HepG2 (cell line): Measurements from ENCODE around the gene TAOK3. TPM values are rescaled to one million over a fixed set of nuclear protein-coding genes. Genes with fewer than 3 reads are reported as not detected.

ENCODE experiments used
- GATAD2A ChIP-seq: IDR thresholded peaks from 2 replicates; pipeline ENCODE4 v1.6.1; 2016
- HMG20B ChIP-seq: conservative IDR thresholded peaks from 2 replicates; pipeline ENCODE4 v1.6.1; 2016; ENCODE audit warnings: missing genetic modification reagents, missing compliant biosample characterization
- KDM6A ChIP-seq: IDR thresholded peaks from 2 replicates; pipeline ENCODE4 v1.6.1; 2016; ENCODE audit warnings: low read depth
- NR2F6 ChIP-seq, 2 experiments: IDR thresholded peaks; 2 replicates each; pipeline ENCODE4 v1.6.1; 2016; ENCODE audit warnings: antibody characterized with exemption in 1 of 2, mild to moderate bottlenecking in 1 of 2
- RBM22 ChIP-seq: fragments of 200-400 bp; formaldehyde crosslinking; optimal IDR thresholded peaks from 2 replicates; pipeline ENCODE3; 2017; ENCODE audit warnings: mild to moderate bottlenecking, low read length, moderate library complexity
- SAP130 ChIP-seq: IDR thresholded peaks from 2 replicates; pipeline ENCODE4 v1.6.1; 2016; ENCODE audit warnings: low read depth
- SOX6 ChIP-seq, 2 experiments: fragments of 450-650 bp in 1 of 2; sonication (generic) in 1 of 2; formaldehyde crosslinking in 1 of 2; IDR thresholded peaks; 2 replicates each; pipeline versions ENCODE4 v1.4.0 to v1.6.1; 2017 to 2020; ENCODE audit warnings: antibody characterized with exemption in 1 of 2, mild to moderate bottlenecking in 1 of 2, missing genetic modification reagents in 1 of 2
- ZNF549 ChIP-seq: sonication (generic); formaldehyde crosslinking; IDR thresholded peaks from 2 replicates; pipeline ENCODE4 v1.5.0; 2020; ENCODE audit warnings: missing genetic modification reagents
- ZNF598 ChIP-seq: sonication (generic); formaldehyde crosslinking; IDR thresholded peaks from 2 replicates; pipeline ENCODE4 v1.5.1; 2020; ENCODE audit warnings: mild to moderate bottlenecking, missing genetic modification reagents, borderline replicate concordance
- ZNF777 ChIP-seq: sonication (generic); formaldehyde crosslinking; IDR thresholded peaks from 2 replicates; pipeline ENCODE4 v1.4.0; 2020; ENCODE audit warnings: missing genetic modification reagents
- polyA plus RNA-seq, 8 experiments: library from polyadenylated mRNA; depleted of rRNA in 3 of 8; stranded (reverse) in 7 of 8; unstranded in 1 of 8; fragments of >200 nt; fragmentation: Illumina TruSeq in 4 of 8; extraction: Trizol in 4 of 8; gene quantifications; 2 replicates each; pipeline versions ENCODE4 v1.2.1 to v1.2.3, GENCODE V29; 2011 to 2016; ENCODE audit warnings: low read depth in 4 of 8, missing spikeins in 1 of 8, mixed read lengths in 1 of 8; ENCODE audit not compliant: insufficient read depth in 1 of 8
- total RNA-seq, 5 experiments: library from RNA; depleted of rRNA; stranded (reverse); fragments of >200 nt; fragmentation: Illumina TruSeq; extraction: Trizol; gene quantifications; 2 replicates each; pipeline ENCODE4 v1.2.3, GENCODE V29; 2016; ENCODE audit warnings: low read depth in 1 of 5
- TF ChIP-seq, protein P1 (sequence below): sonication (generic); formaldehyde crosslinking; IDR thresholded peaks from 2 replicates; pipeline ENCODE4 v1.5.1; 2020; ENCODE audit warnings: mild to moderate bottlenecking, missing genetic modification reagents, moderate library complexity
- TF ChIP-seq, protein P2 (sequence below): sonication (generic); formaldehyde crosslinking; conservative IDR thresholded peaks from 2 replicates; pipeline ENCODE4 v1.4.0; 2020; ENCODE audit warnings: mild to moderate bottlenecking, missing genetic modification reagents, moderate library complexity
- TF ChIP-seq, protein P3 (sequence below): sonication (generic); formaldehyde crosslinking; IDR thresholded peaks from 2 replicates; pipeline ENCODE4 v1.5.0; 2020; ENCODE audit warnings: mild to moderate bottlenecking, missing genetic modification reagents
- TF ChIP-seq, protein P4 (sequence below): sonication (generic); formaldehyde crosslinking; IDR thresholded peaks from 2 replicates; pipeline ENCODE4 v1.4.0; 2020; ENCODE audit warnings: mild to moderate bottlenecking, missing genetic modification reagents
- TF ChIP-seq, protein P5 (sequence below): IDR thresholded peaks from 2 replicates; pipeline ENCODE4 v1.6.1; 2016; ENCODE audit warnings: missing compliant biosample characterization, missing genetic modification reagents, borderline replicate concordance

TAOK3 gene
- total and polyA plus RNA-seq, 2 of the 13 experiments (the other 11 are each of a cell fraction or from before 2014, with no cell fraction given), result 10.4 to 12.3 TPM

DNA sequence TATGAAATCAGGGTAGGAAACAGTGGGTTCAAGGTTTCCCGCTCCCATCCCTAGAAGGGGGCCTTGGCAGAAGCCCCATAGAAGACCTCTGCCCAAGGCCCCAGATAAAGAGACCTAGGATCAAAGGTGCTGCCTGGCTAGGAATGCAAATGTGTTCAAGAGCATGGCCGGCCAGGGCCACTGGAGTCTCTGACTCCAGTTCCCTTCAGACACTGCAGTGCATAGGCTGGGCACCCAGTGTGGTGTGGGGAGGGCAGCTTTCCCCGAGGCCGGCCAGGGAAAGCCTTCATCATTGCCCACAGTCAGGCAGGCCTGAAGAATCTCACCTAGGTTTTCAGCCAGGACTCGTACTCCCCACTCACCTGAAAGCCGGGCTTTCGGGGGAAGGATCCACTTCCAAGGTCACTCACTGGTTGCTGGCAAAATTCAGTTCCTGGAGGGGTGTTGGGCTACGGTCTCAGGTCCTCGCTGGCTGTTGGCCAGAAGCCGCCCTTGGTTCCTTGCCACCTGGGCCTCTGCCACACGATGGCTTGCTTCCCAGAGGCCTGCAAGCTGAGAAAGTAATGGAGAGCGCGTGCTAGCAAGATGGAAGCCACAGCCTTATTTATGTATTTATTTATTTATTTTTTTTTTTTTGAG lies 246.5 kb downstream of the TAOK3 start (continued):
- TF ChIP-seq ZNF598 (CRISPR knock-in tag) (no peak), NR2F6 (IDR thresholded peaks at IDR 0.05) (peak; percentile 72), NR2F6 (CRISPR knock-in tag; IDR thresholded peaks at IDR 0.05) (peak; percentile 58; the same call in 1 of the 2 replicates), ZNF777 (CRISPR knock-in tag) (no peak), ZNF549 (CRISPR knock-in tag) (no peak), KDM6A (CRISPR knock-in tag) (peak; percentile 30; the same call in 1 of the 2 replicates), SOX6 (IDR thresholded peaks at IDR 0.05) (no peak), SOX6 (CRISPR knock-in tag; IDR thresholded peaks at IDR 0.05) (peak; percentile 68), GATAD2A (CRISPR knock-in tag) (peak; percentile 67; the same call in 1 of the 2 replicates), HMG20B (CRISPR knock-in tag) (peak; percentile 52; the same call in 1 of the 2 replicates), SAP130 (CRISPR knock-in tag) (peak; percentile 51), RBM22 (no peak)
- TF ChIP-seq, protein P1, sequence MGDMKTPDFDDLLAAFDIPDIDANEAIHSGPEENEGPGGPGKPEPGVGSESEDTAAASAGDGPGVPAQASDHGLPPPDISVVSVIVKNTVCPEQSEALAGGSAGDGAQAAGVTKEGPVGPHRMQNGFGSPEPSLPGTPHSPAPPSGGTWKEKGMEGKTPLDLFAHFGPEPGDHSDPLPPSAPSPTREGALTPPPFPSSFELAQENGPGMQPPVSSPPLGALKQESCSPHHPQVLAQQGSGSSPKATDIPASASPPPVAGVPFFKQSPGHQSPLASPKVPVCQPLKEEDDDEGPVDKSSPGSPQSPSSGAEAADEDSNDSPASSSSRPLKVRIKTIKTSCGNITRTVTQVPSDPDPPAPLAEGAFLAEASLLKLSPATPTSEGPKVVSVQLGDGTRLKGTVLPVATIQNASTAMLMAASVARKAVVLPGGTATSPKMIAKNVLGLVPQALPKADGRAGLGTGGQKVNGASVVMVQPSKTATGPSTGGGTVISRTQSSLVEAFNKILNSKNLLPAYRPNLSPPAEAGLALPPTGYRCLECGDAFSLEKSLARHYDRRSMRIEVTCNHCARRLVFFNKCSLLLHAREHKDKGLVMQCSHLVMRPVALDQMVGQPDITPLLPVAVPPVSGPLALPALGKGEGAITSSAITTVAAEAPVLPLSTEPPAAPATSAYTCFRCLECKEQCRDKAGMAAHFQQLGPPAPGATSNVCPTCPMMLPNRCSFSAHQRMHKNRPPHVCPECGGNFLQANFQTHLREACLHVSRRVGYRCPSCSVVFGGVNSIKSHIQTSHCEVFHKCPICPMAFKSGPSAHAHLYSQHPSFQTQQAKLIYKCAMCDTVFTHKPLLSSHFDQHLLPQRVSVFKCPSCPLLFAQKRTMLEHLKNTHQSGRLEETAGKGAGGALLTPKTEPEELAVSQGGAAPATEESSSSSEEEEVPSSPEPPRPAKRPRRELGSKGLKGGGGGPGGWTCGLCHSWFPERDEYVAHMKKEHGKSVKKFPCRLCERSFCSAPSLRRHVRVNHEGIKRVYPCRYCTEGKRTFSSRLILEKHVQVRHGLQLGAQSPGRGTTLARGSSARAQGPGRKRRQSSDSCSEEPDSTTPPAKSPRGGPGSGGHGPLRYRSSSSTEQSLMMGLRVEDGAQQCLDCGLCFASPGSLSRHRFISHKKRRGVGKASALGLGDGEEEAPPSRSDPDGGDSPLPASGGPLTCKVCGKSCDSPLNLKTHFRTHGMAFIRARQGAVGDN (CRISPR knock-in tag), result peak; percentile 90
- TF ChIP-seq, protein P2, sequence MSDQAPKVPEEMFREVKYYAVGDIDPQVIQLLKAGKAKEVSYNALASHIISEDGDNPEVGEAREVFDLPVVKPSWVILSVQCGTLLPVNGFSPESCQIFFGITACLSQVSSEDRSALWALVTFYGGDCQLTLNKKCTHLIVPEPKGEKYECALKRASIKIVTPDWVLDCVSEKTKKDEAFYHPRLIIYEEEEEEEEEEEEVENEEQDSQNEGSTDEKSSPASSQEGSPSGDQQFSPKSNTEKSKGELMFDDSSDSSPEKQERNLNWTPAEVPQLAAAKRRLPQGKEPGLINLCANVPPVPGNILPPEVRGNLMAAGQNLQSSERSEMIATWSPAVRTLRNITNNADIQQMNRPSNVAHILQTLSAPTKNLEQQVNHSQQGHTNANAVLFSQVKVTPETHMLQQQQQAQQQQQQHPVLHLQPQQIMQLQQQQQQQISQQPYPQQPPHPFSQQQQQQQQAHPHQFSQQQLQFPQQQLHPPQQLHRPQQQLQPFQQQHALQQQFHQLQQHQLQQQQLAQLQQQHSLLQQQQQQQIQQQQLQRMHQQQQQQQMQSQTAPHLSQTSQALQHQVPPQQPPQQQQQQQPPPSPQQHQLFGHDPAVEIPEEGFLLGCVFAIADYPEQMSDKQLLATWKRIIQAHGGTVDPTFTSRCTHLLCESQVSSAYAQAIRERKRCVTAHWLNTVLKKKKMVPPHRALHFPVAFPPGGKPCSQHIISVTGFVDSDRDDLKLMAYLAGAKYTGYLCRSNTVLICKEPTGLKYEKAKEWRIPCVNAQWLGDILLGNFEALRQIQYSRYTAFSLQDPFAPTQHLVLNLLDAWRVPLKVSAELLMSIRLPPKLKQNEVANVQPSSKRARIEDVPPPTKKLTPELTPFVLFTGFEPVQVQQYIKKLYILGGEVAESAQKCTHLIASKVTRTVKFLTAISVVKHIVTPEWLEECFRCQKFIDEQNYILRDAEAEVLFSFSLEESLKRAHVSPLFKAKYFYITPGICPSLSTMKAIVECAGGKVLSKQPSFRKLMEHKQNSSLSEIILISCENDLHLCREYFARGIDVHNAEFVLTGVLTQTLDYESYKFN (CRISPR knock-in tag), result peak; percentile 88
- TF ChIP-seq, protein P3, sequence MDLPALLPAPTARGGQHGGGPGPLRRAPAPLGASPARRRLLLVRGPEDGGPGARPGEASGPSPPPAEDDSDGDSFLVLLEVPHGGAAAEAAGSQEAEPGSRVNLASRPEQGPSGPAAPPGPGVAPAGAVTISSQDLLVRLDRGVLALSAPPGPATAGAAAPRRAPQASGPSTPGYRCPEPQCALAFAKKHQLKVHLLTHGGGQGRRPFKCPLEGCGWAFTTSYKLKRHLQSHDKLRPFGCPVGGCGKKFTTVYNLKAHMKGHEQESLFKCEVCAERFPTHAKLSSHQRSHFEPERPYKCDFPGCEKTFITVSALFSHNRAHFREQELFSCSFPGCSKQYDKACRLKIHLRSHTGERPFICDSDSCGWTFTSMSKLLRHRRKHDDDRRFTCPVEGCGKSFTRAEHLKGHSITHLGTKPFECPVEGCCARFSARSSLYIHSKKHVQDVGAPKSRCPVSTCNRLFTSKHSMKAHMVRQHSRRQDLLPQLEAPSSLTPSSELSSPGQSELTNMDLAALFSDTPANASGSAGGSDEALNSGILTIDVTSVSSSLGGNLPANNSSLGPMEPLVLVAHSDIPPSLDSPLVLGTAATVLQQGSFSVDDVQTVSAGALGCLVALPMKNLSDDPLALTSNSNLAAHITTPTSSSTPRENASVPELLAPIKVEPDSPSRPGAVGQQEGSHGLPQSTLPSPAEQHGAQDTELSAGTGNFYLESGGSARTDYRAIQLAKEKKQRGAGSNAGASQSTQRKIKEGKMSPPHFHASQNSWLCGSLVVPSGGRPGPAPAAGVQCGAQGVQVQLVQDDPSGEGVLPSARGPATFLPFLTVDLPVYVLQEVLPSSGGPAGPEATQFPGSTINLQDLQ, result no peak
- TF ChIP-seq, protein P4, sequence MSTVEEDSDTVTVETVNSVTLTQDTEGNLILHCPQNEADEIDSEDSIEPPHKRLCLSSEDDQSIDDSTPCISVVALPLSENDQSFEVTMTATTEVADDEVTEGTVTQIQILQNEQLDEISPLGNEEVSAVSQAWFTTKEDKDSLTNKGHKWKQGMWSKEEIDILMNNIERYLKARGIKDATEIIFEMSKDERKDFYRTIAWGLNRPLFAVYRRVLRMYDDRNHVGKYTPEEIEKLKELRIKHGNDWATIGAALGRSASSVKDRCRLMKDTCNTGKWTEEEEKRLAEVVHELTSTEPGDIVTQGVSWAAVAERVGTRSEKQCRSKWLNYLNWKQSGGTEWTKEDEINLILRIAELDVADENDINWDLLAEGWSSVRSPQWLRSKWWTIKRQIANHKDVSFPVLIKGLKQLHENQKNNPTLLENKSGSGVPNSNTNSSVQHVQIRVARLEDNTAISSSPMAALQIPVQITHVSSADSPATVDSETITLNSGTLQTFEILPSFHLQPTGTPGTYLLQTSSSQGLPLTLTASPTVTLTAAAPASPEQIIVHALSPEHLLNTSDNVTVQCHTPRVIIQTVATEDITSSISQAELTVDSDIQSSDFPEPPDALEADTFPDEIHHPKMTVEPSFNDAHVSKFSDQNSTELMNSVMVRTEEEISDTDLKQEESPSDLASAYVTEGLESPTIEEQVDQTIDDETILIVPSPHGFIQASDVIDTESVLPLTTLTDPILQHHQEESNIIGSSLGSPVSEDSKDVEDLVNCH (CRISPR knock-in tag), result no peak
- TF ChIP-seq, protein P5, sequence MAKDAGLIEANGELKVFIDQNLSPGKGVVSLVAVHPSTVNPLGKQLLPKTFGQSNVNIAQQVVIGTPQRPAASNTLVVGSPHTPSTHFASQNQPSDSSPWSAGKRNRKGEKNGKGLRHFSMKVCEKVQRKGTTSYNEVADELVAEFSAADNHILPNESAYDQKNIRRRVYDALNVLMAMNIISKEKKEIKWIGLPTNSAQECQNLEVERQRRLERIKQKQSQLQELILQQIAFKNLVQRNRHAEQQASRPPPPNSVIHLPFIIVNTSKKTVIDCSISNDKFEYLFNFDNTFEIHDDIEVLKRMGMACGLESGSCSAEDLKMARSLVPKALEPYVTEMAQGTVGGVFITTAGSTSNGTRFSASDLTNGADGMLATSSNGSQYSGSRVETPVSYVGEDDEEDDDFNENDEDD (CRISPR knock-in tag), result no peak
